Fibroblast of pulmonary artery (primary cell): ENCODE results near the gene IL12RB1.

Source experiments
- DNase-seq: peaks from one replicate; pipeline ENCODE4 v3.0.0-alpha.2; 2010; ENCODE audit warnings: low read depth
- H3K4me3 ChIP-seq: replicated peaks from 2 replicates; pipeline ENCODE4 v1.5.1; 2011; ENCODE audit warnings: low read depth, mild to moderate bottlenecking, control low read depth, low read length, moderate library complexity
- TF ChIP-seq, protein P1 (sequence below): IDR thresholded peaks from 2 replicates; pipeline ENCODE4 v1.5.1; 2011; ENCODE audit warnings: mild to moderate bottlenecking, control low read depth, low read length, inconsistent platforms; ENCODE audit errors: missing control alignments

IL12RB1 gene

DNA sequence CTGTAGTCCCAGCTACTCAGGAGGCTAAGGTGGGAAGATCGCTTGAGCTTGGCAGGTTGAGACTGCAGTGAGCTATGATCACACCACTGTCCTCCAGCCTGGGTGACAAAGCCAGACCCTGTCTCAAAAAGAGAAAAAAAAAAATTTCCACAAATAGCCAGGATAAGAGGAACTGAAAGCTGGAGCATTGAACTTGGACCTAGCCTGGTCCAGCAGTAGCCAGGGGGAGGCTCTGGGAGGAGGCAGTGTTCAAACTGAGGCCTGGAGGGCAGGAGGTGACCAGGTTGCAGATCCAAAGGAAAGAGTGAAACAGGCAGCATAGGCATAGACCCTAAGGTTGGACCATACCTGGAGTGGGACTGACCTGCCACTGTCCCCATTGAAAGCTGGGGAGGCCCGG lies 39.4 kb upstream of the IL12RB1 start:
- no peak for DNase-seq
- no peak overlapping the region for H3K4me3 ChIP-seq
- TF ChIP-seq, protein P1, sequence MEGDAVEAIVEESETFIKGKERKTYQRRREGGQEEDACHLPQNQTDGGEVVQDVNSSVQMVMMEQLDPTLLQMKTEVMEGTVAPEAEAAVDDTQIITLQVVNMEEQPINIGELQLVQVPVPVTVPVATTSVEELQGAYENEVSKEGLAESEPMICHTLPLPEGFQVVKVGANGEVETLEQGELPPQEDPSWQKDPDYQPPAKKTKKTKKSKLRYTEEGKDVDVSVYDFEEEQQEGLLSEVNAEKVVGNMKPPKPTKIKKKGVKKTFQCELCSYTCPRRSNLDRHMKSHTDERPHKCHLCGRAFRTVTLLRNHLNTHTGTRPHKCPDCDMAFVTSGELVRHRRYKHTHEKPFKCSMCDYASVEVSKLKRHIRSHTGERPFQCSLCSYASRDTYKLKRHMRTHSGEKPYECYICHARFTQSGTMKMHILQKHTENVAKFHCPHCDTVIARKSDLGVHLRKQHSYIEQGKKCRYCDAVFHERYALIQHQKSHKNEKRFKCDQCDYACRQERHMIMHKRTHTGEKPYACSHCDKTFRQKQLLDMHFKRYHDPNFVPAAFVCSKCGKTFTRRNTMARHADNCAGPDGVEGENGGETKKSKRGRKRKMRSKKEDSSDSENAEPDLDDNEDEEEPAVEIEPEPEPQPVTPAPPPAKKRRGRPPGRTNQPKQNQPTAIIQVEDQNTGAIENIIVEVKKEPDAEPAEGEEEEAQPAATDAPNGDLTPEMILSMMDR: no peak

DNA sequence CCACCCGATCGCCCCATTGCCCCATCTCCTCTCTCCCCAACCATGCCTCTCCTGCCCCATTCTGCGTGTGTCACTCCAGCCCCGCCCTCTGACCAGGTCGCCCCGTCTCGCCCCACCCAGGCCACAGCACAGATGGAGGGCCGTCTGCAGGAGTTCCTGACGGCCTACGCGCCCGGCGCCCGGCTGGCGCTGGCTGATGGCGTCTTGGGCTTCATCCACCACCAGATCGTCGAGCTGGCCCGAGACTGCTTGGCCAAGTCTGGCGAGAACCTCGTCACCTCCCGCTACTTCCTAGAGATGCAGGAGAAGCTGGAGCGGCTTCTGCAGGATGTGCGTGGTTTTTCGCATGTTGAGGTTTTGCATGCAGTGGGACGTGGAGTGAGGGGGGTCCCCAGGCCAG lies 37.1 kb upstream of the IL12RB1 start:
- no peak for DNase-seq
- no peak overlapping the region for H3K4me3 ChIP-seq
- TF ChIP-seq, protein P1: no peak

DNA sequence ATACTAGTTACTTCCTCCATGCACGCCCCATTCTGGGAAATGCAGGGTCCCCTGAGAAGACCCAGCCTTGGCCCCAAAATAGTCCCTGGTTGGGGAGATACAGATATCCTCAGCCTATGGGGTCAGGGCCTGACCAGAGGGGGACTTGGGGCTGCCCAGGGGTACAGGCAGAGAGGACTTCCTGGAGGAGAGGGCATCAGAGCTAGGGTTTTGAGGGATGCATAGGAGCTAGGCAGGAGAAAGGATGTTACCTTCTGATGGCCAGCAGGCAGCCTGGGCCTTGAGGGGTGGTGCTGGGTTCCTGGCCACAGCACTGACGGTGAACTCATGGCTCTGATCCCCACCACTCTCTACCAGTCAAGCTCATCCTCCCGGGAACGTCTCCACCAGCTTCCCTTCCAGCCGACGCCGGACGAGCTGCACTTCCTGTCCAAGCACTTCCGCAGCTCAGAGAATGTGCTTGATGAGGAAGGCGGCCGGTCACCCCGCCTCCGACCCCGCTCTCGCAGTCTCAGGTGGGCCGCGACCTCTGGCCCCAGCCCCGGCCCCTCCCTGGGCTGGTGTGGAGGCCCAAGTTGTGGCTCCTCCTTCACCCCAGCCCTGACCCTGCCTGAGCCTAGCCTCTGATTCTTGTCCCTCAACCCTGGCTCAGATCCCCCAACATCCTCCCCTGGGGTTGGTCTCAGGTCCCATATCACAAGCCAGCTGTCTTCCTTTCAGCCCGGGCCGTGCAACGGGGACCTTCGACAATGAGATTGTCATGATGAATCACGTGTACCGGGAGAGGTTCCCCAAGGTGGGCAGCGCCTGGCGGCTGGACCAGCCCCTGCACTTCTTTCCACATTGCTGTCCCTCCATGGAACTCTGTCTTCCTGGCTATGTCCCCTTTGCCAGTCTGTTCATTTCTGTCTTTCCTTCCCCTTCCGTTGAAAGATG lies 36.4 kb upstream of the IL12RB1 start:
- TF ChIP-seq, protein P1: no peak
- no peak overlapping the region for H3K4me3 ChIP-seq
- no peak for DNase-seq

DNA sequence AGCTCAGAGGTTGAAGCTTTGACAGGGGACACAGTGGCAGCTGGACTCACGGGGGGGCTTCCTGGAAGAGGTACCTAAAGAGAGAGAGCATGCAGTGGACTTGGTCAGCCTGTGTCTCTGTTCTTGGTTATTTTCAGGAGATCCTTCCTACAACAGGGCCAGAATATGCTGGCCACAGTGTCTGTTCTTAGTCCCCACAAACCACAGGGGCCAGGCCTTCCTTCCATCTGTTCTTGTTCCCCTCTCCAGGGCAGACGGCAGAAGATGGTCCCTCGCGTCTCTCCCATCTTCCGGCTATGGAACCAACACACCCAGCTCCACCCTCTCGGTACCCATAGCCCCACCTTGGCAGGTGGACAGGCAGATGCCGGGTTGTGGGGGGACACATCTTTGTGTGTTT lies 35.7 kb upstream of the IL12RB1 start:
- TF ChIP-seq, protein P1: no peak
- no peak overlapping the region for H3K4me3 ChIP-seq
- DNase-seq: no peak

DNA sequence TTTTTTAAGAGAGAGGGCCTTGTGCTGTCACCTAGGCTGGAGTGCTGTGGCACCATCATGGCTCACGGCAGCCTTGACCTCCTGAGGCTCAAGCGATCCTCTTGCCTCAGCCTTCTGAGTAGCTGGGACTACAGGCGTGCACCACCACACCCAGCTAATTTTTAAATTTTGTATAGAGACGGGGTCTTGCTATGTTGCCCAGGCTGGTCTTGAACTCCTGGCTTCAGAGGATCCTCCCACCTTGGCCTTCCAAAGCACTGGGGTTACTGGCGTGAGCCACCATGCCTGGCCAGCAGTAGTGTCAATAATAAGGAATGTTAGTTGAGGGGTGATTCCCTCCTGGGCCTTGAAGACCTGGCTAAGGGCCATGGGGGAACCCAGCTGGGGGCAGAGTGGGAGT lies 34.4 kb upstream of the IL12RB1 start:
- TF ChIP-seq, protein P1: no peak
- H3K4me3 ChIP-seq: no peak overlapping the region
- DNase-seq: no peak

DNA sequence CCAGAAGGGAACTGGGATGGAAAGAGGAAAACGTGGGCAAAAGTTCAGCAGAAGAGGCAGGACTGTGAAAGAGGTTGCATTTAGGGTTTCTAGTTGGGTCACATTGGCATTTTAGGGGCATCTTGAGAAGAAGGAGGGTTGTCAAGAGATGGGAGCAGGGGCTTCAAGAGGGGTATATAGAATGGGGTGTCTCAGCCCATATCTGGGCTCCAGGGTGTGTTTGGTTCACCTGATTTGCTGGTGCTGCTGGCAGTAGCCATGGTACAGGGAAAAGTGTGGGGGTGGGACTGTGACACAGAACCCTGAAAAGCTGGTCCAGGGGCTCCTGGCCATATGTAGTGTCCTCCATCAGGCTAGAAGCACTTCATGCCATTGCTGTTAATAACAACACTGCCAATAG lies 33.4 kb upstream of the IL12RB1 start:
- no peak overlapping the region for H3K4me3 ChIP-seq
- no peak for DNase-seq
- TF ChIP-seq, protein P1: no peak

DNA sequence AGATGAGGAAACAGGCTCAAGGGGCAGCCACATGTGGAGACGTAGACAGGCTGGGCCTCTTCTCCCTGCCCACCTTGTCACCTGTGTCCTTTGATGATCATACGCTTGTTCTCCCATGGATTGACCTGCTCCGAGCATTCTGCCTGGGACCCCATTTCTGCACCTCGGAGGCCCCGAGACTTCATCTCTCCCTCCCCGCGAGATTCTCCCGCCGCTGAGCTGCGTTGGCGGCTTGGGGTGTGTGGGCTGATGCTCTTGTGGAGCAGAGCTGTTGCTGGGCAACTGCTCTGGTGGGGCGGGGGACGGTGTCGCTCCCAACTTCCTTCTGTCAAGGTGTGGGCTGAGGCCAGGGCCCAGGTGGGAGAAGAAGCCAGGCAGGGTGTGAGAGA lies 33.0 kb upstream of the IL12RB1 start:
- H3K4me3 ChIP-seq: no peak overlapping the region
- DNase-seq: no peak
- TF ChIP-seq, protein P1: no peak
